Vagina (tissue), 2 donors: ENCODE data around the gene COTL1. TPM values are rescaled to one million over a fixed set of nuclear protein-coding genes. Genes with fewer than 3 reads are reported as not detected.

Source experiments
- DNase-seq, 2 donors: peaks; one replicate each; pipeline ENCODE4 v3.0.0-alpha.2; 2017; ENCODE audit errors: extremely low spot score in 2 of 2
- H3K27ac ChIP-seq: fragments of 200-600 bp; sonication (generic); one replicate; pipeline ENCODE4 v1.5.1; 2019
- H3K27me3 ChIP-seq: fragments of 200-600 bp; sonication (generic); one replicate; pipeline ENCODE4 v1.5.1; 2019
- H3K36me3 ChIP-seq, 2 donors: fragments of 200-600 bp; sonication (generic); one replicate each; pipeline ENCODE4 v1.5.1; 2017 to 2019
- H3K4me1 ChIP-seq: fragments of 200-600 bp; sonication (generic); one replicate; pipeline ENCODE4 v1.5.1; 2019
- H3K4me3 ChIP-seq, 2 donors: fragments of 200-600 bp; sonication (generic); 1 replicate in 1 of 2; 2 replicates in 1 of 2; pipeline ENCODE4 v1.5.1; 2016 to 2019
- H3K9me3 ChIP-seq: fragments of 200-600 bp; sonication (generic); one replicate; pipeline ENCODE4 v1.5.1; 2019
- POLR2A ChIP-seq, 2 donors: fragments of 450-650 bp; IDR thresholded peaks; one replicate each; pipeline ENCODE4 v1.6.1; 2017; ENCODE audit warnings: antibody characterized with exemption in 2 of 2, mild to moderate bottlenecking in 2 of 2, moderate library complexity in 2 of 2
- POLR2AphosphoS5 ChIP-seq, 2 donors: sonication (generic); formaldehyde crosslinking; IDR thresholded peaks; one replicate each; pipeline ENCODE4 v1.9.0; 2017; ENCODE audit warnings: antibody characterized with exemption in 2 of 2, mild to moderate bottlenecking in 2 of 2, low read depth in 1 of 2; ENCODE audit not compliant: insufficient read depth in 1 of 2
- intact Hi-C: fragments of 100-400 bp; cut with DNase I; formaldehyde crosslinking; loops from one replicate; pipeline ENCODE4 v1.15.1; 2023
- total RNA-seq: library from RNA; depleted of rRNA; stranded (reverse); fragments of >200 nt; gene quantifications from one replicate; pipeline ENCODE4 v1.2.3, GENCODE V29; 2016
- TF ChIP-seq, protein P1 (sequence below), 3 experiments: fragments of 450-650 bp in 2 of 3; fragments of 200-600 bp in 1 of 3; sonication (generic) in 1 of 3; IDR thresholded peaks; one replicate each; pipeline ENCODE4 v1.5.1; 2017 to 2019; ENCODE audit warnings: antibody characterized with exemption in 3 of 3, mild to moderate bottlenecking in 2 of 3, moderate library complexity in 2 of 3

The COTL1 gene
- total RNA-seq, 1 donor from 2014 or later: 67.8 TPM

DNA sequence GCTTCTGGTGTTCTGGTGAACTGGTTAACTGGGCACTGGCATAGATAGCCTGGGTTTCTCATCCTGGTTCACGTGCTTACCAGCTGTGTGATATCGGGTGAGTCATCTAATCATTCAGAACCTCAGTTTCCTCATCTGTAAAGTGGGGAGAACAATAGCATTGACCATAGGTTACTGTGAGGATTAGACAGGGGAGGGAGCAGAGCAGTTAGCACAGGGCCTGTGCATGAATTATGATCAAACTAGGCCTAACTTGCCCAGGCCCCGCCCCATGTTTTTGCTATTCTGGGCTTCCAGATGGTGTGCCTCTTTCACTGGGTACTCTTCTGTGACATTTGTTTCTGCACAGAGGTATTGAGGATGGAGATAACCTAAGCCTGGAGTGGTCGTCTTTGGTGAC is 25.8 kb upstream of the COTL1 start:
- Histone ChIP-seq H3K27ac (peak overlapping the region; percentile 40), H3K36me3 (no peaks in the 10 kb centered on the region), H3K4me3 (no peak overlapping the region), H3K27me3 (no peaks in the 10 kb centered on the region), H3K4me1 (peaks cover 33% of the 10 kb centered on the region), H3K9me3 (no peaks in the 10 kb centered on the region)
- TF ChIP-seq POLR2AphosphoS5 (IDR thresholded peaks at IDR 0.05; ENCODE audit: insufficient read depth in 1 of 2, low read depth in 1 of 2): no peak
- TF ChIP-seq, protein P1, sequence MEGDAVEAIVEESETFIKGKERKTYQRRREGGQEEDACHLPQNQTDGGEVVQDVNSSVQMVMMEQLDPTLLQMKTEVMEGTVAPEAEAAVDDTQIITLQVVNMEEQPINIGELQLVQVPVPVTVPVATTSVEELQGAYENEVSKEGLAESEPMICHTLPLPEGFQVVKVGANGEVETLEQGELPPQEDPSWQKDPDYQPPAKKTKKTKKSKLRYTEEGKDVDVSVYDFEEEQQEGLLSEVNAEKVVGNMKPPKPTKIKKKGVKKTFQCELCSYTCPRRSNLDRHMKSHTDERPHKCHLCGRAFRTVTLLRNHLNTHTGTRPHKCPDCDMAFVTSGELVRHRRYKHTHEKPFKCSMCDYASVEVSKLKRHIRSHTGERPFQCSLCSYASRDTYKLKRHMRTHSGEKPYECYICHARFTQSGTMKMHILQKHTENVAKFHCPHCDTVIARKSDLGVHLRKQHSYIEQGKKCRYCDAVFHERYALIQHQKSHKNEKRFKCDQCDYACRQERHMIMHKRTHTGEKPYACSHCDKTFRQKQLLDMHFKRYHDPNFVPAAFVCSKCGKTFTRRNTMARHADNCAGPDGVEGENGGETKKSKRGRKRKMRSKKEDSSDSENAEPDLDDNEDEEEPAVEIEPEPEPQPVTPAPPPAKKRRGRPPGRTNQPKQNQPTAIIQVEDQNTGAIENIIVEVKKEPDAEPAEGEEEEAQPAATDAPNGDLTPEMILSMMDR (IDR thresholded peaks at IDR 0.05): no peak
- no peak for TF ChIP-seq POLR2A (IDR thresholded peaks at IDR 0.05)
- intact Hi-C loops: no loop called here
- DNase-seq: no peak

DNA sequence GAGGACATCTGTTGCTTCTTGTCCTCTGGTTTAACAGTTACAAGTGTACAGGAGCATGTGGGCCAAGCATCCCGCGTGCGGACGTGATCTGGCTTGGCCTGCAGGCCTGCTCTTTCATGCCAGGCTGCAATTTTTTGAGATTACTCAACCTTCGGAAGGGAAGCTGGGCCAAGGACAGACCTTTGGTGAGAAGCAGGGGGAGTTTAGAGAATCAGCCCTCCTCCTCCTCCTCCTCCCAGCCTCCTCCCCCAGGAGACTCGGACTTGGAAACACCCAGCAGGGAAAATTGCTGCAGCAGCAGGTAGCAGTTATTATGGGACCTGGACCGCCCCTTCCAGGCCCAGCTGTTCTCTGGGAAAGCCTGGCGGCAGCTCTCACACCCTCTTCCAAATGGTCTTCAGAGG is 25.3 kb upstream of the COTL1 start:
- TF ChIP-seq POLR2A (IDR thresholded peaks at IDR 0.05) (no peak), POLR2AphosphoS5 (IDR thresholded peaks at IDR 0.05; ENCODE audit: insufficient read depth in 1 of 2, low read depth in 1 of 2) (peak; percentile 72 to 77)
- TF ChIP-seq, protein P1 (IDR thresholded peaks at IDR 0.05): no peak
- DNase-seq: peak in 1 of 2 donors; percentile 95
- intact Hi-C loops: no loop called here
- H3K36me3 ChIP-seq: no peaks in the 10 kb centered on the region
- H3K27me3 ChIP-seq: no peaks in the 10 kb centered on the region
- H3K4me1 ChIP-seq: peaks cover 33% of the 10 kb centered on the region
- H3K9me3 ChIP-seq: no peaks in the 10 kb centered on the region
- no peak overlapping the region for H3K4me3 ChIP-seq
- H3K27ac ChIP-seq: peak overlapping the region; percentile 40

DNA sequence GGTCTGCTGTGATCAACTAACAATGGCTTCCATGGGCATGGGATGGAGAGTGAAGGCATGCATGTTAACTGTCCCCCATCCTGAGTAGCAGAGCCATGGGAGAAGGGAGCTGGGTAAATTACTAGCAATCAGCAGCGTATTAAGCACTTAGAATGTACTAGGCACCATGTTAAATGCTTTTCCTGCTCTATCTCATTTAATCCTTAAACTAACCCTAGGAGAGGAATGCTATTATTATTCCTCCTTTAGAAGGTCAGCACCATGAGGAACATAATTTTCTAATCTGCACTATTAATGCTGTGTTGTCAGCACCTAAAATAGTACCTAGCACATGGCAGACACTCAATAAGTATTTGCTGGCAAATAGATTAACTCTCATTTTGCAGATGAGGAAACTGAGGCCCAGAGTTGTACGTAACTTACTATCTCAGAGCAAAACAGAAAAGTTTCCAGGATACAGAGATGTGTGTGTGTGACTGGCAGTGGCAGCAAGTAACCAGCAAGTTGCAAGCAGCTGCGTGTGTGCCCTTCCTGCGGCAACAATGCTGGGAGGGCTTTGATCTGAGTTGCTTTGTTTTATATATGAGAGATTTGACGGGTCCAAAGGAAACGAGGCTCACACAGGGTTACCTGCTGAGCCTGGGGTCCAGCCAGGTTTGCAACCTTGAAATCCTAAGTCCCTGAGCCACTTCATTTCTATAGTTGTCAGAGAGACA is 23.9 kb upstream of the COTL1 start:
- no peaks in the 10 kb centered on the region for H3K36me3 ChIP-seq
- DNase-seq: no peak
- no peaks in the 10 kb centered on the region for H3K27me3 ChIP-seq
- no peak overlapping the region for H3K27ac ChIP-seq
- H3K4me1 ChIP-seq: peaks cover 24% of the 10 kb centered on the region
- intact Hi-C loops: no loop called here
- H3K9me3 ChIP-seq: no peaks in the 10 kb centered on the region
- TF ChIP-seq POLR2AphosphoS5 (IDR thresholded peaks at IDR 0.05; ENCODE audit: insufficient read depth in 1 of 2, low read depth in 1 of 2): no peak
- TF ChIP-seq, protein P1 (IDR thresholded peaks at IDR 0.05): no peak
- no peak overlapping the region for H3K4me3 ChIP-seq

DNA sequence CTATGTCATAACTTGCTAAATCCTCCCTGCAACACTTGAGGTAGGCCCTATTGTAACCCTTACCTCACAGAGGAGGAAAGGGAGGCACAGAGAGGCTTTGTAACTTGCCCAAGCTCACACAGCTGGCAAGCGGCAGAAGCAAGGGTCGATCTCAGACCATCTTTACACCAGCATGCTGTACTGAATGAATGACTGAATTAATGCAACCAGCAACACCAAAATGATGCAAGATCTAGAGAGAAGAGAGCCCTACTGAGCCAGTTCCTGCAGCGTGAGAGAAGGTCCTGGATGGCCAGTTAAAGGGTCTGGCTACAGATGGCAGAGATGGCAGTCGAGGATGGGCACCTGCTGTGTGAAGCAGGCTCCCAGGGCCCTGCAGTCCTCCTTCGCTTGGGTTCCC is 22.3 kb upstream of the COTL1 start:
- no peaks in the 10 kb centered on the region for H3K9me3 ChIP-seq
- H3K36me3 ChIP-seq: no peaks in the 10 kb centered on the region
- no peak for TF ChIP-seq POLR2AphosphoS5 (IDR thresholded peaks at IDR 0.05; ENCODE audit: insufficient read depth in 1 of 2, low read depth in 1 of 2)
- no peak for TF ChIP-seq POLR2A (IDR thresholded peaks at IDR 0.05)
- TF ChIP-seq, protein P1 (IDR thresholded peaks at IDR 0.05): no peak
- no peak overlapping the region for H3K4me3 ChIP-seq
- H3K27ac ChIP-seq: no peak overlapping the region
- intact Hi-C loops: no loop called here
- peaks cover 29% of the 10 kb centered on the region for H3K4me1 ChIP-seq
- no peak for DNase-seq
- no peaks in the 10 kb centered on the region for H3K27me3 ChIP-seq

DNA sequence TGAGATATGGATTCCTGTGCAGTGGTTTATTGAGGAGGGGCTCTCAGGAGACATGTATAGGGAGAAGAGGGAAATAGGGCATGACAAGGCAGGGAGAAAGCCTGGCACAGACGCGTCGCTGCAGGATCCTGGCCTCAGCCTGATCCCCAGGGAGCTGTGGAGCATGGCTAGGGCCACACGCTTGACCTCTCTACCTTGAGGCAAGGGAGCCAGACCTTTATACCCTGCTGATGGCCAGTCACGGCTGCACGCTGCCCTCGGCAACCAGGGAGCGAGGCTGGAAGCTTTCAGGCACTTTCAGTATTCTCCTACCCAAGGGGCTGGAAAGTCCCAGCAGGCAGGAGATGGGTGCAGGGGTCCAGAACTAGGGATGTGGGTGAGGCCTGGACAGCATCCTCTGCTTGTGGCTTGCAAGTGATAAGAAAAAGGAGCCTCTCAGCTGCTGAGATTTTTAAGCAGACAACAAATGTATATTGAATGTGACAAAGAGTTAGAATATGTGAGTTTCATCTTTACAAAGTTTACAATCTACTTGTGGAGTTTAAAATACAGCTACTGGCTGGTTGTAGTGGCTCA is 20.4 kb upstream of the COTL1 start:
- H3K36me3 ChIP-seq: no peaks in the 10 kb centered on the region
- H3K9me3 ChIP-seq: no peaks in the 10 kb centered on the region
- no peak overlapping the region for H3K4me3 ChIP-seq
- no peak for DNase-seq
- H3K27me3 ChIP-seq: no peaks in the 10 kb centered on the region
- TF ChIP-seq POLR2A (IDR thresholded peaks at IDR 0.05) (no peak), POLR2AphosphoS5 (IDR thresholded peaks at IDR 0.05; ENCODE audit: insufficient read depth in 1 of 2, low read depth in 1 of 2) (no peak)
- TF ChIP-seq, protein P1 (IDR thresholded peaks at IDR 0.05): no peak
- H3K4me1 ChIP-seq: peaks cover 23% of the 10 kb centered on the region
- intact Hi-C loops: no loop called here
- no peak overlapping the region for H3K27ac ChIP-seq
